DOHH2 (cell line): Measurements from ENCODE around the gene ACSS3.

Experiments
- H3F3A ChIP-seq: fragments of 200-600 bp; sonication (generic), shearing (Covaris generic); 2 replicates; pipeline ENCODE4 v1.6.0; 2016; ENCODE audit warnings: antibody characterized with exemption, mild to moderate bottlenecking; ENCODE audit not compliant: control insufficient read depth, insufficient read depth
- H3K27ac ChIP-seq: fragments of 200-600 bp; sonication (generic); 2 replicates; pipeline ENCODE4 v1.5.1; 2014; ENCODE audit warnings: low read depth, mild to moderate bottlenecking, low read length, moderate library complexity
- H3K27me3 ChIP-seq: fragments of 200-600 bp; sonication (generic); 2 replicates; pipeline ENCODE4 v1.6.1; 2014; ENCODE audit warnings: mild to moderate bottlenecking, low read length, mixed read lengths; ENCODE audit not compliant: control insufficient read depth
- H3K36me3 ChIP-seq: fragments of 200-600 bp; sonication (generic); 2 replicates; pipeline ENCODE4 v1.6.1; 2014; ENCODE audit warnings: mild to moderate bottlenecking, low read length, moderate library complexity, mixed read lengths; ENCODE audit not compliant: control insufficient read depth
- H3K4me1 ChIP-seq: fragments of 200-600 bp; sonication (generic); 2 replicates; pipeline ENCODE4 v1.6.1; 2014; ENCODE audit warnings: mild to moderate bottlenecking, low read length, mixed read lengths; ENCODE audit not compliant: control insufficient read depth
- H3K4me2 ChIP-seq: fragments of 200-600 bp; sonication (generic); 2 replicates; pipeline ENCODE4 v1.6.0; 2014; ENCODE audit warnings: mild to moderate bottlenecking, low read length, moderate library complexity
- H3K4me3 ChIP-seq: fragments of 200-600 bp; sonication (generic); 2 replicates; pipeline ENCODE4 v1.5.1; 2014; ENCODE audit warnings: mild to moderate bottlenecking, low read length, mixed read lengths
- H3K79me2 ChIP-seq: fragments of 200-600 bp; sonication (generic); 2 replicates; pipeline ENCODE4 v1.6.1; 2014; ENCODE audit warnings: mild to moderate bottlenecking, low read length, mixed read lengths; ENCODE audit not compliant: control insufficient read depth
- H3K9me2 ChIP-seq: fragments of 200-600 bp; sonication (generic); replicated peaks from 2 replicates; pipeline ENCODE4 v1.6.1; 2014; ENCODE audit warnings: mild to moderate bottlenecking, low read length, mixed read lengths; ENCODE audit not compliant: control insufficient read depth
- H3K9me3 ChIP-seq: fragments of 200-600 bp; sonication (generic); 2 replicates; pipeline ENCODE4 v1.6.1; 2014; ENCODE audit warnings: antibody characterized with exemption, low read length, mixed read lengths; ENCODE audit not compliant: control insufficient read depth, insufficient read depth
- H4K20me1 ChIP-seq: fragments of 200-600 bp; sonication (generic); 2 replicates; pipeline ENCODE4 v1.6.0; 2014; ENCODE audit warnings: low read depth, mild to moderate bottlenecking, antibody characterized with exemption, low read length, moderate library complexity; ENCODE audit not compliant: control insufficient read depth, insufficient read depth
- EZH2phosphoT487 ChIP-seq: fragments of 200-600 bp; sonication (generic); IDR thresholded peaks from 2 replicates; pipeline ENCODE4 v1.6.1; 2017; ENCODE audit warnings: borderline replicate concordance, mild to moderate bottlenecking, antibody characterized with exemption, low read length, moderate library complexity, mixed read lengths
- TF ChIP-seq, protein P1 (sequence below): fragments of 200-600 bp; sonication (generic); IDR thresholded peaks from one replicate; pipeline ENCODE4 v1.5.1; 2014; ENCODE audit warnings: antibody characterized with exemption, mild to moderate bottlenecking, low read depth, low read length; ENCODE audit not compliant: poor library complexity, severe bottlenecking

Gene ACSS3

DNA sequence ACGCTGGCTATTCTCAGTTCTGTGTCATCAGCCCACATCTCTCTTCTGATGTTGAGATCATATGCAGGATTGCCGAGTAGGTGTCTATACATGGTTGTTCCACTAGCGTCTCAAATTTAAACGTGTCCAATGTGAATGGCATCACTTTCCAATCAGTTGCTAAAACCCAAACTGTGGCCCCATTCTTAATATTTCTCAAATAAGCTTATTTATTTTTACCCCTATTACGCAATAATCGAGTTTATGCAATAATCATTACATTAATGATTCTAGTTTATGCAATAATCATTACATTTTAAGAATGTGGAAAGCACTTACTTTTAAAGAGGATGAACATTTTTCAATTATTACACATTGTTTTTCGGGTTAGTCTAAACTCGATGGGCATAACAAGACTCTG is 47.8 kb downstream of the ACSS3 start:
- no peak overlapping the region for H3K27ac ChIP-seq
- H3K36me3 ChIP-seq: no peaks in the 10 kb centered on the region
- H3K9me2 ChIP-seq: no peaks in the 10 kb centered on the region
- no peaks in the 10 kb centered on the region for H3F3A ChIP-seq
- H3K4me3 ChIP-seq: no peak overlapping the region
- no peaks in the 10 kb centered on the region for H4K20me1 ChIP-seq
- H3K4me2 ChIP-seq: no peak overlapping the region
- H3K4me1 ChIP-seq: no peaks in the 10 kb centered on the region
- no peaks in the 10 kb centered on the region for H3K79me2 ChIP-seq
- no peaks in the 10 kb centered on the region for H3K27me3 ChIP-seq
- TF ChIP-seq, protein P1, sequence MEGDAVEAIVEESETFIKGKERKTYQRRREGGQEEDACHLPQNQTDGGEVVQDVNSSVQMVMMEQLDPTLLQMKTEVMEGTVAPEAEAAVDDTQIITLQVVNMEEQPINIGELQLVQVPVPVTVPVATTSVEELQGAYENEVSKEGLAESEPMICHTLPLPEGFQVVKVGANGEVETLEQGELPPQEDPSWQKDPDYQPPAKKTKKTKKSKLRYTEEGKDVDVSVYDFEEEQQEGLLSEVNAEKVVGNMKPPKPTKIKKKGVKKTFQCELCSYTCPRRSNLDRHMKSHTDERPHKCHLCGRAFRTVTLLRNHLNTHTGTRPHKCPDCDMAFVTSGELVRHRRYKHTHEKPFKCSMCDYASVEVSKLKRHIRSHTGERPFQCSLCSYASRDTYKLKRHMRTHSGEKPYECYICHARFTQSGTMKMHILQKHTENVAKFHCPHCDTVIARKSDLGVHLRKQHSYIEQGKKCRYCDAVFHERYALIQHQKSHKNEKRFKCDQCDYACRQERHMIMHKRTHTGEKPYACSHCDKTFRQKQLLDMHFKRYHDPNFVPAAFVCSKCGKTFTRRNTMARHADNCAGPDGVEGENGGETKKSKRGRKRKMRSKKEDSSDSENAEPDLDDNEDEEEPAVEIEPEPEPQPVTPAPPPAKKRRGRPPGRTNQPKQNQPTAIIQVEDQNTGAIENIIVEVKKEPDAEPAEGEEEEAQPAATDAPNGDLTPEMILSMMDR: no peak
- TF ChIP-seq EZH2phosphoT487: no peak
- H3K9me3 ChIP-seq: no peaks in the 10 kb centered on the region

DNA sequence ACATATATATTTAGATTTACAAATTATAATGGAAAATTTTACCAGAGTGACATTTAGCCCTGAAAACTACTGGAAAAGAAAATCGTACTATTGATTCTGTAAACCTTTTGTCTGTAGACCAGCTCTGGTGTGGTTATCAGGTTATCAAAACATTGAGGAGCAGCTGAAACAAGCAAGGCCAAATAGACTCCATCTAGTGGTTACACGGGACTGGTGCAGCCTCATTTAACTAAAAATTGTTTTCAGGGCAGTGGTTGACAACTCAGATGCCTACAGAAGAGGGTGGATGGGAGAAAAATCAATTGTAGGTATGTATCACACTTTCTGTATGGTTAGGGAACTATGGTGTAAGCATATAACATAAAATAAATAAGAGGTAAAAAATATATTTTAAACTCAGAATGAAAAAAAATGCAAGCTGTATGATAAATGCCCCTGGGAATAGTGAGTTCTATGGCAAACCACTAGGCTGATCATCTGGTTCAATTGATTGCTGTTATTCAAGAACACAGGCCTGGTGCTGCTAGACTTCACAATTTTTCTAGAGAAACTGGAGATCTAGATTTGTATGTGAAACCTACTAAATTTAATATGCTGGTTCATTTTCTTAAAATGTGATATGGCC is 51.2 kb downstream of the ACSS3 start:
- TF ChIP-seq, protein P1: peak; percentile 65
- no peak for TF ChIP-seq EZH2phosphoT487
- Histone ChIP-seq H4K20me1 (no peaks in the 10 kb centered on the region), H3F3A (no peaks in the 10 kb centered on the region), H3K9me2 (no peaks in the 10 kb centered on the region), H3K36me3 (no peaks in the 10 kb centered on the region), H3K4me1 (no peaks in the 10 kb centered on the region), H3K79me2 (no peaks in the 10 kb centered on the region), H3K9me3 (no peaks in the 10 kb centered on the region), H3K27ac (no peak overlapping the region), H3K4me3 (no peak overlapping the region), H3K4me2 (no peak overlapping the region), H3K27me3 (no peaks in the 10 kb centered on the region)

DNA sequence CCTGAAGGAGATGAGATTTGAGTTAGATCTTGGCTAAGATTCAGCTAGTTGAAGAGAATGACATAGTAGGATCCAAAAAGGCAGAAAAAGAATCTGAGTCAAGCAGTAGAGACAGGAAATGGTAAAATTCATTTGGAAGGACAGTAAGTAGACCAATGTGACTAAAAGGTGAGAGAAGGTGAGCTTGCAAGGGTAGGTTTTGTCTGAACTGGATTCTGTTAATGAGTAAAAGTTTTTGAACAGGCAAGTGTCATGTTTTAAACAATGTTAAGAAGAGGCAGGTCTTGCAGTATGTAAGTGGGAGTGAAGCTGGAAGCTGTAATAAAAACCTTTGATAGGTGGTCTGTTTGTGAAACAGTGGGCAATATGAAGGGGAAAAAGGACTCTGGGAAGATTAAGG is 58.6 kb downstream of the ACSS3 start:
- no peaks in the 10 kb centered on the region for H3K36me3 ChIP-seq
- H3K27ac ChIP-seq: no peak overlapping the region
- no peaks in the 10 kb centered on the region for H3K9me2 ChIP-seq
- no peaks in the 10 kb centered on the region for H4K20me1 ChIP-seq
- no peak overlapping the region for H3K4me3 ChIP-seq
- no peaks in the 10 kb centered on the region for H3K27me3 ChIP-seq
- H3K4me1 ChIP-seq: no peaks in the 10 kb centered on the region
- no peaks in the 10 kb centered on the region for H3K79me2 ChIP-seq
- no peaks in the 10 kb centered on the region for H3K9me3 ChIP-seq
- no peak for TF ChIP-seq EZH2phosphoT487
- TF ChIP-seq, protein P1: no peak
- H3K4me2 ChIP-seq: no peak overlapping the region
- no peaks in the 10 kb centered on the region for H3F3A ChIP-seq
